ENCODE results near the gene DNAJC22.

DNAJC22 gene

DNA sequence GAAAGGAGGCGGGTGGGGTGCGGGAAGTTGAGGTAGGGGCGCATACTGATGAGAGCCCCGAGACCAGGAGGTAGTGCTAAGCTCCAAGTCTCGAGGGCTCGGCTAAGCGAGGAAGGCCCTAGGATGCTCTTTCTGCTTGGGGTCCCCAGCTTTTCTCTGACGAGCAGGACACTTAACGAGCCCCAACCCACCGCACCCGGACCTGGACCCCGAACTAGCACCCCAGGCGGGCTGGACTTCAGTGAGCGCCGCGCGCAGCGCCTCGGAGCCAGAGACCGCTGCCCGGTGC, 5.0 kb upstream of the DNAJC22 start:
- no peaks in the 10 kb centered on the region for H3K36me3 ChIP-seq (ENCODE audit: control insufficient read depth, insufficient read depth, low read length)
- H3K4me1 ChIP-seq (ENCODE audit: control insufficient read depth, insufficient read depth, low read length) = peaks cover 51% of the 10 kb centered on the region
- H3K27me3 ChIP-seq (ENCODE audit: control insufficient read depth, insufficient read depth, low read length) = peaks cover 79% of the 10 kb centered on the region
- H3K9me3 ChIP-seq (ENCODE audit: control insufficient read depth, low read length) = no peaks in the 10 kb centered on the region
- no peak overlapping the region for H3K4me3 ChIP-seq (ENCODE audit: low read length)
- H3K9ac ChIP-seq (ENCODE audit: low read length) = no peak overlapping the region

DNA sequence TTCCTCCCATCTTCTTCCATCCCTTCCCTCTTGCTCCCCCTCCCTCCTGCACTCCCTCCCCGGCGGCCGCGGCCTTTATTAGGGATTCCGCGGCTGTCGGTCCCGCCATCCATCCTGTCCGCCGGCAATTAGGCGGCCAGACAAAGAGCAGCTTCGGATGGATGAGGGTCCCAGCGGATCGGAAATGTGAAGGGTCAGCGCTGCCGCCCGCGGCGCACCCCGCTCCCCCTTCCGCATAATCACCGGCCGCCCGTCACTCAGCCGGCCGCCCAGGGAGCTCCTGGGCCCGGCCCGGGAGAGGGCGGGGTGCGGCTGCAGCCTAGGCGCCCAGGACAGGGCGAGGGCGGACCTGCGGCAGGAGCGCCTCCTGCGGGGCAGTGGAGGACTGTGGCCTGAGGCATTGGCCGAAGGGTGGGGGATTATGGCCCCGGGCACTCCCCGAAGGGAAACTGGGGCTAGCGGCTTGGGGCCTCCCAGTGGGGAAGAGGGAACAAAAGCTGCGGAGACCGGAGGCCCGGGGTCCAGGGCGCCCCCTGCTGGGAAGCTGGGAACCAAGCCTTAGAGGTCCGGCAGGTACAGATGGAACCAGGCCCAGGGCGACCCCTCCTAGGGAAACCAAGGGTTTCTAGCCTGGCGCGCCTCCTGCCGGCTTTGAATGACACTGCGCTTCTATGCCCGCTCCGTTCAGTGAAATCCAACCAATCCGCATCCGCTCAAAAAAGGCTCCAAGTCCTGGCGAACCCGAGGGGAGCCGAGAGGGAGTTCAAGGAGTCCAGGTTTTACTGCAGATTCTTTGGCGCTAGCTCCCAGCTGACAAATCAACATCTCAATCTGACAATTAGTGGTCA, 4.4 kb upstream of the DNAJC22 start:
- Histone ChIP-seq H3K9ac (ENCODE audit: low read length) (no peak overlapping the region), H3K4me1 (ENCODE audit: control insufficient read depth, insufficient read depth, low read length) (peaks cover 52% of the 10 kb centered on the region), H3K9me3 (ENCODE audit: control insufficient read depth, low read length) (no peaks in the 10 kb centered on the region), H3K36me3 (ENCODE audit: control insufficient read depth, insufficient read depth, low read length) (no peaks in the 10 kb centered on the region), H3K27me3 (ENCODE audit: control insufficient read depth, insufficient read depth, low read length) (peaks cover 79% of the 10 kb centered on the region), H3K4me3 (ENCODE audit: low read length) (no peak overlapping the region)

DNA sequence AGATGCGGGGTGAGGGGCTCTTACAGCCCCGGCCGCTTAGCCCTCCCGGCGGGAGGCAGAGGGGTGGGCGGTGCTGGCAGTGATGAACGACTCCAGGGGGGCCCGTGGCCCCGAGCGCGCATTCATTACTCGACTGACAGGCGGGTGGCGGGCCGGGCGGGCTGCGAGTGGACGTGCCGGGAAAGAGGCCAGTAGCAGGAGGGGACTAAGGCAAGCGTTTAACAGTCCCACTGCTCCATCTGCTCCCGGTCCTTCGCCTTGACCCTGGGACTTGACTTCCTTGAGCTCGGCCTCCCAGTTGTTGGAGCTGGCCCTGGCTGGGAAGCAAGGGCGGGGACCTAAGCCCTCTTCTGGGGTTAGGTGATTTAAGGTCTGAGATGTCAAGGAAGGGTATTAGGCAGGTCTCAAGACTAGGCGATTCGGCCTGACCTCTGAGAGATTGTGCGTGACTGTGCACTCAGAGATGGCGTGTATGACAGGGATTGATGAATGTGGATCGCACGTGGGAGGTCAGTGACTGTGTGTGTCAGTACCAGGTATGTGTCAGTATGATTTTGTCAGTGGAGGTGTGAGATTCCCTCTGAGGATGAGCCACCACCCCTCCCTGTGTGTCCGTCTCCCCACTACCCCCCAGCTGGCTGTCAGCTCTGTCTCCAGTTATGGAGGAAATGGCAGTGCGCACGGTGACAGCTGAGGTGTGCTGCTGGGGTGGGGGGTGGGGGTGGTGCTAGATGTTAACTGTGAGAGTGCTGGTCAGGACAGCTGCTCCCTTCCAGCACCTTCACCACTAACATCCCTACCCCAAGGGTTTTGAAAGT, 3.6 kb upstream of the DNAJC22 start:
- Histone ChIP-seq H3K9me3 (ENCODE audit: control insufficient read depth, low read length) (no peaks in the 10 kb centered on the region), H3K4me1 (ENCODE audit: control insufficient read depth, insufficient read depth, low read length) (peaks cover 58% of the 10 kb centered on the region), H3K36me3 (ENCODE audit: control insufficient read depth, insufficient read depth, low read length) (no peaks in the 10 kb centered on the region), H3K4me3 (ENCODE audit: low read length) (no peak overlapping the region), H3K9ac (ENCODE audit: low read length) (no peak overlapping the region), H3K27me3 (ENCODE audit: control insufficient read depth, insufficient read depth, low read length) (peaks cover 79% of the 10 kb centered on the region)

DNA sequence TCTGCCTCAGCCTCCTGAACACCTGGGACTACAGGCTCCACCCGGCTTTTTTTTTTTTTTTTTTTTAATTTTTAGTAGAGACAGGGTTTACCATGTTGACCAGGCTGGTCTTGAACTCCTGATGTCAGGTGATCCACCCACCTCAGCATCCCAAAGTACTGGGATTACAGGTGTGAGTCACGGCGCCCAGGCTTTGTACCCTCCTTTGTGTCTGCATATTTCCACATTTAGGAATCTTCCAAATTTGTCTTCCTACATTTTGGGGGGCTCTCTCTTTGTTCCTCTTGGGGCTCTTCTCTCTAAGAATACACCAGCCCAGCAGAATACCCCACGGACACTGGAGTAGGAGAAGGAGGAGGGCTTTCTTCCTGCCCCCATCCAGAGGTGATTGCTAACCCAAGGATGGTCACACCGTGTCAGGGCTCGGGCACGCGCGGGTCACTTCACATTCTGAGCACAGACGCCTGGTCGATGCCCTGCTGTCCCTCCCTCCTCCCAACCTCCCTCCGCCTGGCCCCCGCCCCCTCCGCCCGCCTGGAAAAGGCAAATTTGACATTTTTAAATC, 2.1 kb upstream of the DNAJC22 start:
- Histone ChIP-seq H3K9me3 (ENCODE audit: control insufficient read depth, low read length) (no peaks in the 10 kb centered on the region), H3K27me3 (ENCODE audit: control insufficient read depth, insufficient read depth, low read length) (peaks cover 72% of the 10 kb centered on the region), H3K4me3 (ENCODE audit: low read length) (no peak overlapping the region), H3K9ac (ENCODE audit: low read length) (no peak overlapping the region), H3K36me3 (ENCODE audit: control insufficient read depth, insufficient read depth, low read length) (no peaks in the 10 kb centered on the region), H3K4me1 (ENCODE audit: control insufficient read depth, insufficient read depth, low read length) (peaks cover 68% of the 10 kb centered on the region)

DNA sequence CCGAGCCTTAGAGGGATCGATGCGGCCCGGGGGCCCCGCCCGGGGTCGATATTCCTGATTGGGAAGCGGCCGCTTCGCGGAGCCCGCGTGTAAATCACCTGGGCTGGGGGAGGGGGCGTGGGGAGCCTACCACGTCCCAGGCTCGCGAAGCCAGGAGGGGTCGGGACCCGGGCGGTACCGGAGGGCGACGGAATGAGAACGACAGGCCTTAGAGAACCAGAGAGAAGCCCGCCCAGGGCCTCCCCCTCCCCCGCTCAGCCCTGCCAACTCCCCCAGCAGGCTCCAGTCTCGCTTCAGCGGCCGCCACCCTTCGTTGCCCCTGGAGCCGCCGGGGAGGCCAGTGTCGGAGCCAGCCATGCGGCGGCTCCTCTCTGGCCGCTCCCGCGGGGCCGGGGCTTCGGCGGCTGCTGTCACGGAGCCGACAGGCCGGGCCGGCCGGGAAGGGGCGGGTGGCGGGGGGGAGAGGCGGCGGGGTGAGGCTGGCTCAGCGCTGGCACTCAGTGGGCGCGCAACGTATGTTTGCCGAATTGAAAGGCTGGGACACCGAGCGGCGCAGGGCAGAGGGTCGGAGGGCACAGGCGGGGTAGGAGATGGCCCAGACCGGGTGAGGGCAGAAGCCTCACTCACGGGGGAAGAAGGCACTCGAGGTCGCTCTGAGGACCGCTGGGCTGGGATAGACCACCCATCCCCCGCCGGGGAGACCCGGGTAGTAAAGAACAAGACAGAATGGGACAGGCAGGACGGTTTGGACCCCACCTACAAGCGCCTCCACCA, 1.4 kb upstream of the DNAJC22 start:
- Histone ChIP-seq H3K4me3 (ENCODE audit: low read length) (peak overlapping the region; percentile 14), H3K9me3 (ENCODE audit: control insufficient read depth, low read length) (no peaks in the 10 kb centered on the region), H3K27me3 (ENCODE audit: control insufficient read depth, insufficient read depth, low read length) (peaks cover 72% of the 10 kb centered on the region), H3K4me1 (ENCODE audit: control insufficient read depth, insufficient read depth, low read length) (peaks cover 68% of the 10 kb centered on the region), H3K9ac (ENCODE audit: low read length) (no peak overlapping the region), H3K36me3 (ENCODE audit: control insufficient read depth, insufficient read depth, low read length) (no peaks in the 10 kb centered on the region)

DNA sequence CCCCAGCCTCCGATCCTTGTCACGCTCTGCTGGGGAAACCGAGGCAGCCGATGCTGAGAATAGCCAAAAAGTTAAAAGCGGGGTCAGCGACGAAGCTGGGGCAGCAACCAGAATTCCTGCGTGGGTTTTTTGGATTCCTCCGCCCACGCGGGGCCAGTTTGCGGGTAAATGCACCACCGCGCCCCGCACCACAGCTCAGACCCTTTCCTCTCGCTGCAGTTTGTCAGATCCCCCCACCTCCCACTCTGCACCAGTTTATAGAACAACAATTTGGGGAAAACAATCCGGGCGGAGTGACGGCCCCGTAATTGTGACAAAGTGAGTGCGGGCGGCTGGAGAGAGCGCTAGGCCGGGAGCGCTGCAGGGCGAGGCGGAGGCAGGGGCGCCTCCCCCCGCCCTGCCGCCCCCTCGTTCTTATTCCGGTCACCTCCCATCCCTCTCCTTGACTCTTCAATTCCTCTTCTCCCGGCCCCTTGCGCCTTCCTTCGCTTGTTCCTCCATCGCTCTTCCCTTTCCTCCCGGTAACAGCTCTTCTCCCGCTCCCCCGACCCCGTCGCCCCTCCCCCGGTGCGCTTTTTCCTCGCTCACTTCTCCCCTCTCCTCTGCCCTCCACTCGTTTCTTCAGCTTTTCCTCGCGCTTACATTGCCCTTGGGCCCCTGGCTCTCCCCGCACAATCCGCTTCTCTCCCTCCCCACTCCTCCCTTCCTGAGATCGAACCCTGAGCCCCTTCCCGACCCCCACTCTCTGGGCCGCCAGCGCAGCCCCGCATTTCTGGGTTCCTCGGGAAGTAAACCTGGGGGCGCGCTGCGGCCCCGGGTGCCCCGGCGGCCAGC, 646 bp upstream of the DNAJC22 start:
- Histone ChIP-seq H3K4me3 (ENCODE audit: low read length) (peak overlapping the region; percentile 15), H3K27me3 (ENCODE audit: control insufficient read depth, insufficient read depth, low read length) (peaks cover 69% of the 10 kb centered on the region), H3K4me1 (ENCODE audit: control insufficient read depth, insufficient read depth, low read length) (peaks cover 68% of the 10 kb centered on the region), H3K9ac (ENCODE audit: low read length) (peak overlapping the region; percentile 15), H3K36me3 (ENCODE audit: control insufficient read depth, insufficient read depth, low read length) (no peaks in the 10 kb centered on the region), H3K9me3 (ENCODE audit: control insufficient read depth, low read length) (no peaks in the 10 kb centered on the region)

DNA sequence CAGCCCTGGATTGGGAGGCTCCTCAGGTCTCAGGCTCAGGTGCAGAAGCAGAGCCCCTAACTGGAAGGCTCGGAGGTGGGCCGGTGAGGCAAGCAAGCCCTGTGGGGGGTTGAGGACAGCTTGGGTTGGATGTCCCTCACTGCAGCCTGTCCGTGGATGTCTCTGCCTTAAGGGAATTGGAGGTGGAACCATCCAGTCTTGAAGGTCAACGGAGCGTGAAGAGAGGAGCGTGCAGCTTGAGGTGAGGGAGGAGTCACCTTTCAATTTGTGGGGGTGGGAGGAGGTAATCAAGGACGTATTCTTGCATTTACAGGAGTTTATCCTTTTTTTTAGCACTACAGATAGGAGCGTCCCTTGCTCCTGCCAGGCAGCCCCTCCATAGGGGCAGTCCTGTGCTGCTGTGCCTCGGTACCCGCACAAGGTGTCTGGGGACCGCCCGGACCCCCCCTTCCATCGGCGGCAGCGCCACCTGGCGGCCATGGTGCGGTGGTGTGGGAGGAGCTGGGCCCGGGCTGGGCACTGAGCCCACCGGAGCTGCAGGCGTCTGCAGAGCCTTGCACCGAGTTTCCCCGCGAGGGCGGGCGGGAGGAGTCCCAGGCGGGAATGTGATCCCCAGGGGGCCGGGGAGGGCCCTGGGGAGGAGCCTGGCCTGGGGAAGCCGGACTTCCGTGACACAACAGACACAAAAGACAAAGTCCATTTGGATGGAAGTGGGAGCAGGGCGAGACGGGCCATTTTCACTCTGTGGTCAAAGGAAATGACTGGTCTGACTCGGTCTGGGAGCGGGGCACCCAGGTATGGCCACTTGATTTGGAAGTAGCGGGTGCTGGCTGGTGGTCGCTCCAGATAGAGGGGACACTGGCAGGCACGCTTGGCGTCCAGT, 864 bp downstream of the DNAJC22 start:
- no peaks in the 10 kb centered on the region for H3K9me3 ChIP-seq (ENCODE audit: control insufficient read depth, low read length)
- H3K36me3 ChIP-seq (ENCODE audit: control insufficient read depth, insufficient read depth, low read length) = no peaks in the 10 kb centered on the region
- H3K4me1 ChIP-seq (ENCODE audit: control insufficient read depth, insufficient read depth, low read length) = peaks cover 59% of the 10 kb centered on the region
- peak overlapping the region; percentile 15 for H3K4me3 ChIP-seq (ENCODE audit: low read length)
- H3K27me3 ChIP-seq (ENCODE audit: control insufficient read depth, insufficient read depth, low read length) = peaks cover 55% of the 10 kb centered on the region
- H3K9ac ChIP-seq (ENCODE audit: low read length) = peak overlapping the region; percentile 67

DNA sequence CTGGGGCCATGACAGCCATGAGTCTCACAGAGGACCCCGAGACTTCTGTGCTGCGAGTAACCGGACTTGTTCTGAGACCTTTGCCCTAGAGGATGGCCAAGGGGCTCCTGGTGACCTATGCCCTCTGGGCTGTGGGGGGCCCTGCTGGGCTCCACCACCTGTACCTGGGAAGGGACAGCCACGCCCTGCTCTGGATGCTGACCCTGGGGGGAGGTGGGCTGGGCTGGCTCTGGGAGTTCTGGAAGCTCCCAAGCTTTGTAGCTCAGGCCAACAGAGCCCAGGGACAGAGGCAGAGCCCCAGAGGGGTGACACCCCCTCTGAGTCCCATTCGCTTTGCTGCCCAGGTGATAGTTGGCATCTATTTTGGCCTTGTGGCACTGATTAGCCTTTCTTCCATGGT, 2.1 kb downstream of the DNAJC22 start:
- H3K4me1 ChIP-seq (ENCODE audit: control insufficient read depth, insufficient read depth, low read length) = peaks cover 47% of the 10 kb centered on the region
- peak overlapping the region; percentile 15 for H3K4me3 ChIP-seq (ENCODE audit: low read length)
- peaks cover 42% of the 10 kb centered on the region for H3K27me3 ChIP-seq (ENCODE audit: control insufficient read depth, insufficient read depth, low read length)
- H3K9me3 ChIP-seq (ENCODE audit: control insufficient read depth, low read length) = no peaks in the 10 kb centered on the region
- H3K9ac ChIP-seq (ENCODE audit: low read length) = peak overlapping the region; percentile 67
- H3K36me3 ChIP-seq (ENCODE audit: control insufficient read depth, insufficient read depth, low read length) = no peaks in the 10 kb centered on the region

DNA sequence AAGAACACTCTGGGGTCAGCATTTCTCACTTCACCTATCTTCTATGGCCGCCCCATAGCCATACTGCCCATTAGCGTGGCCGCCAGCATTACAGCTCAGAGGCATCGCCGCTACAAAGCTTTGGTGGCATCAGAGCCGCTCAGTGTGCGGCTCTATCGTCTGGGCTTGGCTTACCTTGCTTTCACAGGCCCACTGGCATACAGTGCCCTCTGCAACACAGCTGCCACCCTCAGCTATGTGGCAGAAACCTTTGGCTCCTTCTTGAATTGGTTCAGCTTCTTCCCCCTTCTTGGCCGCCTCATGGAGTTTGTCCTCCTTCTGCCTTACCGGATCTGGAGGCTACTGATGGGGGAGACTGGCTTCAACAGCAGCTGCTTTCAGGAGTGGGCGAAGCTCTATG, 2.6 kb downstream of the DNAJC22 start:
- Histone ChIP-seq H3K36me3 (ENCODE audit: control insufficient read depth, insufficient read depth, low read length) (no peaks in the 10 kb centered on the region), H3K27me3 (ENCODE audit: control insufficient read depth, insufficient read depth, low read length) (peaks cover 37% of the 10 kb centered on the region), H3K9me3 (ENCODE audit: control insufficient read depth, low read length) (no peaks in the 10 kb centered on the region), H3K4me1 (ENCODE audit: control insufficient read depth, insufficient read depth, low read length) (peaks cover 44% of the 10 kb centered on the region), H3K4me3 (ENCODE audit: low read length) (no peak overlapping the region), H3K9ac (ENCODE audit: low read length) (no peak overlapping the region)

DNA sequence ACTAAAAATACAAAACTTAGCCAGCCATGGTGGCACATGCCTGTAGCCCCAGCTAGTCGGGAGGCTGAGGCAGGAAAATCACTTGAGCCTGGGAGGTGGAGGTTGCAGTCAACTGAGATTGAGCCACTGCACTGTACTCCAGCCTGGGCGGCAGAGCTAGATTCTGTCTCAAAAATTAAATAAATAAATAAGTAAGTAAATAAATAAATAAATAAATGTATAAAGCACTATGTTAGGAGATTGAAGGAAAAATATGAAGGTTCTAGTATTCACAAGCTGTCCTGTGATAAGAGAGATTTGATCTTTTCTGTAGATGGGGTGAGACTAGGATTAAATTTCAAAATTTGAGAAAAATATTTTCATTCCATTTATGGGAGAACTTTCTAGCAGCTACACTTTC, 5.7 kb downstream of the DNAJC22 start:
- Histone ChIP-seq H3K9me3 (ENCODE audit: control insufficient read depth, low read length) (no peaks in the 10 kb centered on the region), H3K27me3 (ENCODE audit: control insufficient read depth, insufficient read depth, low read length) (peaks cover 8% of the 10 kb centered on the region)

More for the DNA sequence above, 5.7 kb downstream of the DNAJC22 start:
- H3K36me3 ChIP-seq (ENCODE audit: control insufficient read depth, insufficient read depth, low read length) = no peaks in the 10 kb centered on the region
- H3K4me1 ChIP-seq (ENCODE audit: control insufficient read depth, insufficient read depth, low read length) = peaks cover 24% of the 10 kb centered on the region
- no peak overlapping the region for H3K4me3 ChIP-seq (ENCODE audit: low read length)
- H3K9ac ChIP-seq (ENCODE audit: low read length) = no peak overlapping the region

Measured in mucosa of stomach (tissue), 1 donor.